Heart right ventricle (tissue), 16 donors: Measurements from ENCODE around the gene HORMAD1. TPM values are rescaled to one million over a fixed set of nuclear protein-coding genes. Genes with fewer than 3 reads are reported as not detected.
"Not testable (repeated sequence)": the region's sequence is repeated elsewhere in the genome, so short reads cannot be mapped to it uniquely, and the experiment has no call there.

Experiments used
- ATAC-seq, 8 donors: fragments of 200-7000 bp; cut with Tn5 transposase; one replicate each; pipeline ENCODE4 v1.9.1; 2020; ENCODE audit warnings: mild to moderate bottlenecking in 8 of 8, moderate library complexity in 8 of 8, moderate number of reproducible peaks in 1 of 8
- DNase-seq, 2 donors: peaks; one replicate each; pipeline ENCODE4 v3.0.0-alpha.2; 2020
- H3K27ac ChIP-seq, 10 donors: fragments of 200-600 bp; sonication (generic) in 2 of 10; one replicate each; pipeline versions ENCODE4 v1.5.0 to v1.8.0; 2020 to 2022; ENCODE audit warnings: mild to moderate bottlenecking in 3 of 10
- H3K27me3 ChIP-seq, 7 donors: fragments of 200-600 bp; one replicate each; pipeline ENCODE4 v1.8.0; 2021 to 2022; ENCODE audit warnings: mild to moderate bottlenecking in 2 of 7
- H3K36me3 ChIP-seq, 9 donors: fragments of 200-600 bp; sonication (generic) in 1 of 9; one replicate each; pipeline versions ENCODE4 v1.5.0 to v1.8.0; 2020 to 2022; ENCODE audit warnings: mild to moderate bottlenecking in 2 of 9
- H3K4me1 ChIP-seq, 9 donors: fragments of 200-600 bp; sonication (generic) in 1 of 9; one replicate each; pipeline versions ENCODE4 v1.5.0 to v1.8.0; 2020 to 2022; ENCODE audit warnings: mild to moderate bottlenecking in 4 of 9
- H3K4me3 ChIP-seq, 10 donors: fragments of 200-600 bp; sonication (generic) in 2 of 10; one replicate each; pipeline versions ENCODE4 v1.5.0 to v1.8.0; 2020 to 2022; ENCODE audit warnings: mild to moderate bottlenecking in 7 of 10, moderate library complexity in 2 of 10
- H3K9me3 ChIP-seq, 11 donors: fragments of 200-600 bp in 10 of 11; sonication (generic) in 2 of 11; one replicate each; pipeline versions ENCODE4 v1.5.0 to v1.8.0; 2013 to 2022; ENCODE audit warnings: mild to moderate bottlenecking in 2 of 11, control low read depth in 1 of 11, moderate library complexity in 1 of 11
- WGBS, 2 donors: extraction: QIAGEN DNeasy Blood & Tissue Kit; methylation state at CpG; one replicate each; pipeline ENCODE4 v1.1.7; 2013; ENCODE audit warnings: inconsistent platforms in 1 of 2; 5-methylcytosine and 5-hydroxymethylcytosine counted together
- intact Hi-C, 10 donors: fragments of 100-400 bp; cut with DNase I; formaldehyde crosslinking; loops; one replicate each; pipeline versions ENCODE4 v1.11.1 to v1.14.2; 2022
- polyA plus RNA-seq, 2 donors: library from polyadenylated mRNA; stranded (reverse); fragments of 200-250 nt; gene quantifications; one replicate each; pipeline ENCODE4 v1.2.3, GENCODE V29; 2013
- total RNA-seq, 10 donors: library from RNA; stranded (reverse); fragmentation: NEBNext Ultra II Directional in 3 of 10; extraction: Animal tissue kit (Norgen Biotek cat#: 25700) in 3 of 10; gene quantifications; one replicate each; pipeline versions ENCODE4 v1.2.1 to v1.2.4, GENCODE V29; 2021 to 2023
- TF ChIP-seq, protein P1 (sequence below), 9 donors: fragments of 200-600 bp; sonication (generic) in 2 of 9; IDR thresholded peaks; one replicate each; pipeline versions ENCODE4 v1.5.0 to v1.8.0; 2021 to 2022; ENCODE audit warnings: antibody characterized with exemption in 9 of 9, mild to moderate bottlenecking in 5 of 9, moderate library complexity in 1 of 9
- donor health status: Arrhythmogenic right ventricular cardiomyopathy.
- donor health status: ischemic (EF 13 %, LVEDD 7.1; RV severe dilation, severe dysfunction).
- donor health status: healthy with polysubstance abuse.
- donor health status: DM: no; HTN: yes; CAD: no.
- donor health status: DM: no; HTN: no; CAD: no.
- donor health status: ischemic (EF 25% LVEDD 6.9; RV normal size, moderate dysfunction).
- donor health status: ischemic (EF 25% LVEDD 5.7; RV mildly dilated, moderate dysfunction).
- donor health status: healthy.
- donor health status: DM: yes; HTN: yes; CAD: no.
- donor health status: Ischemic cardiomyopathy.
- donor health status: ischemic (EF 35%, LVEDD 5.7; RV mildly dilated, moderate dysfunction).
- donor health status: nonischemic (EF 11% LVEDD 7.7; RV severe dilation, severe dysfunction).
- donor health status: DM: yes; HTN: yes; CAD: no.
- donor health status: PGD.
- donor health status: ischemic (EF 29% LVEDD 5.4; RV normal size, mild dysfunction).
- donor health status: nonischemic (EF 23%, LVEDD 6.1; RV moderate dilation, normal function).

Gene HORMAD1
- total and polyA plus RNA-seq, 12 donors: 0.23 to 0.33 TPM; not detected in 10

DNA sequence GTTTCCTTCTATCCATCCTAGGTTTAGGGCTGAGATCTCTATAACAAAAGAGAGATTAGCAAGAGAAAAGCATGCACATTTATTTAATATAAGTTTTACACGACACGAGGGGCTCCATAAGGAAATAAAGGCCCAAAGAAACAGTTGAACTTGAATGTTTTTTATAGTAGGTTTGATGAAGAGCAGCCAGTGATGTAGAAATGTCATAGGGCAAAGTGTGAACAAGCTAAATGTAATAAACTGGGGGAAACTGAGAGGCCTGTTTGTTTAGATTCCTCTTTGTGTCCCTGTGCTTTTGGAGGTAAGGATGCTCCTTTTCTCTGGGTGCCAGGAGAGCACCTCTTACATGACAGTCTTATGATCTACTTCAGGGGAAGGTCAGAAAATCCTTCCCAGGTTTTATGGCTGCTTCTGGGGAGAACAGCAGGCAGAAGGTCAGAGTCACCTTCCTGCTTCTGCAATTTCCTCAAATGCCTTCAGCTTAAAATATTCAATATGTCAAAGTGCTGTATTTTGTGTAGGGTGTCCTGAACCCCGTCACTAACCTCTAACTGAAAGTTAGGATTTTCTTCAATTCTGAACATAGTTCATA is 9.5 kb upstream of the HORMAD1 start:
- WGBS, 2 donors: 88 to 92% methylated on average over 3 of the region's 3 CpGs
- intact Hi-C loops: no loop called here
- H3K9me3 ChIP-seq: no peaks in the 10 kb centered on the region
- no peak overlapping the region for H3K4me3 ChIP-seq
- ATAC-seq (no peak), DNase-seq (no peak)
- TF ChIP-seq, protein P1, sequence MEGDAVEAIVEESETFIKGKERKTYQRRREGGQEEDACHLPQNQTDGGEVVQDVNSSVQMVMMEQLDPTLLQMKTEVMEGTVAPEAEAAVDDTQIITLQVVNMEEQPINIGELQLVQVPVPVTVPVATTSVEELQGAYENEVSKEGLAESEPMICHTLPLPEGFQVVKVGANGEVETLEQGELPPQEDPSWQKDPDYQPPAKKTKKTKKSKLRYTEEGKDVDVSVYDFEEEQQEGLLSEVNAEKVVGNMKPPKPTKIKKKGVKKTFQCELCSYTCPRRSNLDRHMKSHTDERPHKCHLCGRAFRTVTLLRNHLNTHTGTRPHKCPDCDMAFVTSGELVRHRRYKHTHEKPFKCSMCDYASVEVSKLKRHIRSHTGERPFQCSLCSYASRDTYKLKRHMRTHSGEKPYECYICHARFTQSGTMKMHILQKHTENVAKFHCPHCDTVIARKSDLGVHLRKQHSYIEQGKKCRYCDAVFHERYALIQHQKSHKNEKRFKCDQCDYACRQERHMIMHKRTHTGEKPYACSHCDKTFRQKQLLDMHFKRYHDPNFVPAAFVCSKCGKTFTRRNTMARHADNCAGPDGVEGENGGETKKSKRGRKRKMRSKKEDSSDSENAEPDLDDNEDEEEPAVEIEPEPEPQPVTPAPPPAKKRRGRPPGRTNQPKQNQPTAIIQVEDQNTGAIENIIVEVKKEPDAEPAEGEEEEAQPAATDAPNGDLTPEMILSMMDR (IDR thresholded peaks at IDR 0.05): no peak
- no peaks in the 10 kb centered on the region for H3K27me3 ChIP-seq
- H3K36me3 ChIP-seq: peaks cover 0 to 53% (median 0%) of the 10 kb centered on the region in 9 donors
- H3K27ac ChIP-seq: no peak overlapping the region
- H3K4me1 ChIP-seq: no peaks in the 10 kb centered on the region

DNA sequence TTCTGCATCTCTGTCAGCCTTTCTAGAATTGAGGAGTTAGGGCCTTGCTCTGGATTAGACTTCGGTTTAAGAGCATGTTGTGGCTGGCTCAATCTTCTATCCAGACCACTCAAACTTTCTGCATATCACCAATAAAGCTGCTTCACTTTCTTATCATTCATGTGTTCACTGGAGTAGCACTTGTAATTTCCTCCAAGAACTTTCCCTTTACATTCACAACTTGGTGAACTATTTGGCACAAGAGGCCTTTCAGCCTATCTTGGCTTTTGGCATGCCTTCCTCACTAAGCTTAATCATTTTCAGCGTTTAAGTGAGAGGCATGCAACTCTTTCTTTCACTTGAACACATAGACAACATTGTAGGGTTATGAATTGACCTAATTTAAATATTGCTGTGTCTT is 3.6 kb upstream of the HORMAD1 start:
- intact Hi-C loops: no loop called here
- no peak overlapping the region for H3K27ac ChIP-seq
- H3K9me3 ChIP-seq: peaks cover 0 to 10% (median 0%) of the 10 kb centered on the region in 11 donors
- no peaks in the 10 kb centered on the region for H3K4me1 ChIP-seq
- no peak for ATAC-seq
- TF ChIP-seq, protein P1 (IDR thresholded peaks at IDR 0.05): no peak
- no peaks in the 10 kb centered on the region for H3K36me3 ChIP-seq
- DNase-seq: no peak
- H3K27me3 ChIP-seq: no peaks in the 10 kb centered on the region
- no peak overlapping the region for H3K4me3 ChIP-seq
- 74 to 76% methylated on average over 2 of the region's 2 CpGs for WGBS, 2 donors

DNA sequence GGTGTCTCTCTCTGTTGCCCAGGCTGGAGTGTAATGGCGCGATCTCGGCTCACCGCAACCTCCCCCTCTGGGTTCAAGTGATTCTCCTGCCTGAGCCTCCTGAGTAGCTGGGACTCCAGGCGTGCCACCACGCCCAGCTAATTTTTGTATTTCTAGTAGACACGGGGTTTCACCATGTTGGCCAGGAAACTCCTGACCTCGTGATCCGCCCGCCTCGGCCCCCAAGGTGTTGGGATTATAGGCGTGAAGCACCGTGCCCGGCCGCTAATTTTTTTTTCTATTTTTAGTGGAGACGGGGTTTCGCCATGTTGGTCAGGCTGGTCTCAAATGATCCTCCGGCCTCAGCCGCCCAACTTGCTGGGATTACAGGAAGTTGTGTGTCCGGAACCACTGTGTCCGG is 597 bp downstream of the HORMAD1 start:
- DNase-seq (no peak), ATAC-seq (no peak)
- intact Hi-C loops: no loop called here
- Histone ChIP-seq H3K27ac (no peak overlapping the region), H3K4me3 (no peak overlapping the region), H3K36me3 (no peaks in the 10 kb centered on the region), H3K27me3 (no peaks in the 10 kb centered on the region), H3K4me1 (no peaks in the 10 kb centered on the region), H3K9me3 (peaks cover 0 to 10% (median 0%) of the 10 kb centered on the region in 11 donors)
- 94 to 95% methylated on average over 21 of the region's 21 CpGs for WGBS, 2 donors
- TF ChIP-seq, protein P1 (IDR thresholded peaks at IDR 0.05): no peak

DNA sequence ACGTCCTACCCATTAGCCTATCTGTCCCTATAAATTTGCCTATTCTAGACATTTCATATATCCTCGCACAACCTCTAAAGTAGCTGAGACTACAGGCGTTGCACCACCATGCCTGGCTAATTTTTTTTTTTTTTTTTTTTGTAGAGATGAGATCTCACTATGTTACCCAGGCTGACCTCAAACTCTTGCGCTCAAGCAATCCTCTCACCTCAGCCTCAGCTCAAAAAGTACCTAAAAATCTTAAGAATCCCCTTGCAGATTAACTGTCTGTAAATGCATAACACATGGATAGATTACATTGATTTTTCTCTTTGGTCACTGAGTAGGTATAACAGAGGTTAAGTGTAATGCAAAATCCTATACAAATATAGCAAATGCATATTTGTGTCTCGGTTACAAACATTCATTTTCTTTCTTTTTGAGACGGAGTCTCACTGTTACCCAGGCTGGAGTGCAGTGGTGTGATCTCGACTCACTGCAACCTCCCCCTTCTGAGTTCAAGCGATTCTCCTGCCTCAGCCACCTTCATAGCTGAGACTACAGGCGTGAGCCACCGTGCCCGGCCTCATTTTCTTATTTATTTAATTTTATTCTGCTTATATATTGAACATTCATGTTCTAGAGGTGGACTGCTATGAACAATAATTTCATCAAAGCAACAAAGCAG is 2.3 kb downstream of the HORMAD1 start:
- ATAC-seq (no peak), DNase-seq (no peak)
- H3K4me1 ChIP-seq: no peaks in the 10 kb centered on the region
- H3K27me3 ChIP-seq: no peaks in the 10 kb centered on the region
- H3K36me3 ChIP-seq: no peaks in the 10 kb centered on the region
- H3K4me3 ChIP-seq: no peak overlapping the region
- H3K27ac ChIP-seq: no peak overlapping the region
- 82 to 86% methylated on average over 11 of the region's 11 CpGs for WGBS, 2 donors
- H3K9me3 ChIP-seq: peaks cover 0 to 3% (median 0%) of the 10 kb centered on the region in 11 donors
- intact Hi-C loops: no loop called here
- TF ChIP-seq, protein P1 (IDR thresholded peaks at IDR 0.05): no peak

- H3K27ac ChIP-seq, DNase-seq, H3K36me3 ChIP-seq, H3K4me1 ChIP-seq, H3K9me3 ChIP-seq, H3K4me3 ChIP-seq, ATAC-seq, H3K27me3 ChIP-seq: not testable (repeated sequence)
- 70% methylated on average over 1 of the region's 1 CpG for WGBS, 2 donors
- intact Hi-C loops: loop anchor here in 1 of 10 donors (10.0 kb wide), 1 partner anchor 216 kb away; the partner anchor contains the start of gene SETDB1
Observed at GRCh38 chr1:150709031-150709430, 11.7 kb downstream of the HORMAD1 start.
